Measurements from ENCODE around the gene ITGBL1. TPM values are rescaled to one million over a fixed set of nuclear protein-coding genes. Genes with fewer than 3 reads are reported as not detected.

Gene ITGBL1
- total RNA-seq, 1 experiment from 2014 or later = 0.22 TPM

DNA sequence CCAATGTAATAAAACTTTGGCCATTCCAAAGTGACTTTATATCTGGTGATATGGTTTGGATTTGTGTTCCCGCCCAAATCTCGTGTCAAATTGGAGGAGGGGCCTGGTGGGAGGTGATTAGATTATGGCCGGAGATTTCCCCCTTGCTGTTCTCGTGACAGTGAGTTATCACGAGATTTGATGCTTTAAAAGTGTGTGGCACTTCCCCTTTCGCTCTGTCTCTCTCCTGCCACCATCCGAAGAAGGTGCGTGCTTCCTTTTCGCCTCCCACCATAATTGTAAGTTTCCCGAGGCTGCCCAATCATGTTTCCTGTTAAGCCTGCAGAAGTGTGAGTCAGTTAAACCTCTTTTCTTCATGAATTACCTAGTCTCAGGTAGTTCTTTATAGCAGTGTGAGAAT is 26.9 kb upstream of the ITGBL1 start:
- CTCF ChIA-PET = no interaction called here
- Mint-ChIP-seq H3K4me1 (no peaks in the 10 kb centered on the region), H3K27me3 (ENCODE audit: low read depth) (no peaks in the 10 kb centered on the region), H3K9me3 (no peaks in the 10 kb centered on the region), H3K36me3 (no peaks in the 10 kb centered on the region), H3K27ac (no peak overlapping the region; the same call in 1 of the 2 replicates), H3K4me3 (no peak overlapping the region)
- TF ChIP-seq TCF7 (CRISPR knock-in tag; IDR thresholded peaks at IDR 0.05; ENCODE audit: low read depth) (no peak), STAT6 (CRISPR knock-in tag; conservative IDR thresholded peaks at IDR 0.05; ENCODE audit: low read depth) (no peak), TEAD4 (CRISPR knock-in tag; IDR thresholded peaks at IDR 0.05) (no peak), NR2C2 (CRISPR knock-in tag; IDR thresholded peaks at IDR 0.05) (no peak), ZNF671 (CRISPR knock-in tag; IDR thresholded peaks at IDR 0.05) (no peak), ELF4 (CRISPR knock-in tag; IDR thresholded peaks at IDR 0.05; ENCODE audit: low read depth) (no peak), OVOL2 (CRISPR knock-in tag; IDR thresholded peaks at IDR 0.05; ENCODE audit: borderline replicate concordance) (no peak), MXD4 (CRISPR knock-in tag; IDR thresholded peaks at IDR 0.05; ENCODE audit: borderline replicate concordance) (no peak), NFATC4 (CRISPR knock-in tag; IDR thresholded peaks at IDR 0.05) (no peak), TP53 (CRISPR knock-in tag; IDR thresholded peaks at IDR 0.05) (no peak), PRRX2 (CRISPR knock-in tag; IDR thresholded peaks at IDR 0.05) (no peak), RORB (CRISPR knock-in tag; IDR thresholded peaks at IDR 0.05) (no peak), GTF2I (CRISPR knock-in tag; conservative IDR thresholded peaks at IDR 0.05) (no peak)
- TF ChIP-seq, protein P1, sequence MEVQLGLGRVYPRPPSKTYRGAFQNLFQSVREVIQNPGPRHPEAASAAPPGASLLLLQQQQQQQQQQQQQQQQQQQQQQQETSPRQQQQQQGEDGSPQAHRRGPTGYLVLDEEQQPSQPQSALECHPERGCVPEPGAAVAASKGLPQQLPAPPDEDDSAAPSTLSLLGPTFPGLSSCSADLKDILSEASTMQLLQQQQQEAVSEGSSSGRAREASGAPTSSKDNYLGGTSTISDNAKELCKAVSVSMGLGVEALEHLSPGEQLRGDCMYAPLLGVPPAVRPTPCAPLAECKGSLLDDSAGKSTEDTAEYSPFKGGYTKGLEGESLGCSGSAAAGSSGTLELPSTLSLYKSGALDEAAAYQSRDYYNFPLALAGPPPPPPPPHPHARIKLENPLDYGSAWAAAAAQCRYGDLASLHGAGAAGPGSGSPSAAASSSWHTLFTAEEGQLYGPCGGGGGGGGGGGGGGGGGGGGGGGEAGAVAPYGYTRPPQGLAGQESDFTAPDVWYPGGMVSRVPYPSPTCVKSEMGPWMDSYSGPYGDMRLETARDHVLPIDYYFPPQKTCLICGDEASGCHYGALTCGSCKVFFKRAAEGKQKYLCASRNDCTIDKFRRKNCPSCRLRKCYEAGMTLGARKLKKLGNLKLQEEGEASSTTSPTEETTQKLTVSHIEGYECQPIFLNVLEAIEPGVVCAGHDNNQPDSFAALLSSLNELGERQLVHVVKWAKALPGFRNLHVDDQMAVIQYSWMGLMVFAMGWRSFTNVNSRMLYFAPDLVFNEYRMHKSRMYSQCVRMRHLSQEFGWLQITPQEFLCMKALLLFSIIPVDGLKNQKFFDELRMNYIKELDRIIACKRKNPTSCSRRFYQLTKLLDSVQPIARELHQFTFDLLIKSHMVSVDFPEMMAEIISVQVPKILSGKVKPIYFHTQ (CRISPR knock-in tag; IDR thresholded peaks at IDR 0.05) = no peak
- ATAC-seq = no peak
- POLR2A ChIA-PET = interaction anchor here (0.9 kb wide), 1 partner anchor 10 kb away, joined by 3 read pairs; the partner anchor contains the start of gene NALCN
- DNase-seq (ENCODE audit: low spot score) = no peak

- CTCF ChIA-PET = no interaction called here
- TF ChIP-seq TEAD1 (CRISPR knock-in tag; IDR thresholded peaks at IDR 0.05) (no peak), ZNF281 (CRISPR knock-in tag; IDR thresholded peaks at IDR 0.05) (no peak), NR2C2 (CRISPR knock-in tag; IDR thresholded peaks at IDR 0.05) (no peak), FOXP4 (CRISPR knock-in tag; IDR thresholded peaks at IDR 0.05) (no peak), IRF2 (CRISPR knock-in tag; IDR thresholded peaks at IDR 0.05; ENCODE audit: borderline replicate concordance, low read depth) (no peak), OVOL2 (CRISPR knock-in tag; IDR thresholded peaks at IDR 0.05; ENCODE audit: borderline replicate concordance) (no peak), IRF1 (CRISPR knock-in tag; IDR thresholded peaks at IDR 0.05) (no peak)
- TF ChIP-seq, protein P2, sequence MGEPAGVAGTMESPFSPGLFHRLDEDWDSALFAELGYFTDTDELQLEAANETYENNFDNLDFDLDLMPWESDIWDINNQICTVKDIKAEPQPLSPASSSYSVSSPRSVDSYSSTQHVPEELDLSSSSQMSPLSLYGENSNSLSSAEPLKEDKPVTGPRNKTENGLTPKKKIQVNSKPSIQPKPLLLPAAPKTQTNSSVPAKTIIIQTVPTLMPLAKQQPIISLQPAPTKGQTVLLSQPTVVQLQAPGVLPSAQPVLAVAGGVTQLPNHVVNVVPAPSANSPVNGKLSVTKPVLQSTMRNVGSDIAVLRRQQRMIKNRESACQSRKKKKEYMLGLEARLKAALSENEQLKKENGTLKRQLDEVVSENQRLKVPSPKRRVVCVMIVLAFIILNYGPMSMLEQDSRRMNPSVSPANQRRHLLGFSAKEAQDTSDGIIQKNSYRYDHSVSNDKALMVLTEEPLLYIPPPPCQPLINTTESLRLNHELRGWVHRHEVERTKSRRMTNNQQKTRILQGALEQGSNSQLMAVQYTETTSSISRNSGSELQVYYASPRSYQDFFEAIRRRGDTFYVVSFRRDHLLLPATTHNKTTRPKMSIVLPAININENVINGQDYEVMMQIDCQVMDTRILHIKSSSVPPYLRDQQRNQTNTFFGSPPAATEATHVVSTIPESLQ (CRISPR knock-in tag; IDR thresholded peaks at IDR 0.05) = no peak
Measured at GRCh38 chr13:101429733-101430132, 22.7 kb upstream of the ITGBL1 start.

More at GRCh38 chr13:101429733-101430132, 22.7 kb upstream of the ITGBL1 start:
- Mint-ChIP-seq H3K27me3 (ENCODE audit: low read depth) (no peaks in the 10 kb centered on the region), H3K27ac (no peak overlapping the region), H3K4me1 (no peaks in the 10 kb centered on the region), H3K36me3 (no peaks in the 10 kb centered on the region), H3K9me3 (no peaks in the 10 kb centered on the region), H3K4me3 (no peak overlapping the region)
- DNase-seq (ENCODE audit: low spot score) (no peak), ATAC-seq (no peak)
- POLR2A ChIA-PET = no interaction called here
